HG02678 (cell line): Measurements from ENCODE around the gene HOXC12.

Source experiments
- ATAC-seq: cut with Tn5 transposase; IDR thresholded peaks from one replicate; pipeline ENCODE4 v1.9.1; 2021; ENCODE audit warnings: mild to moderate bottlenecking, moderate library complexity; ENCODE audit not compliant: unreplicated experiment

The HOXC12 gene

DNA sequence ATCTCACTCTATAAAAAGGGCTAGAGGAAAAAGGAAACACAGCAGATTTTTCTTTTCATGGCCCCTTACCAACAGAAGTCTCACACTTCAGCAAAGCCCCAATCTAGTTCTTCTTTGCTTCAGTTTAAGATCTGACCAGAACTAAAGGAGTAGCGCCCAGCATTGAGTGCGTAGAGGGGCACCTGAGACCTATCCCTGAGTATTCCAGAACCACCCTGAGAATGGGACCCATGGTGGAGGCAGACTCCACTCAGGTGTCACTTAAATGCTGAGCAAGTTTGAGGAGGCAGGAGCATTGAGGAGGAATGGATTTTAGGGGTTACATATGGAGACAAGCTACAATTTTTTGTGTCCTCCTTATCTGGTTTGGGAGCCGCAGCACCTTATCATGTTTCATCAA is 16.4 kb downstream of the HOXC12 start:
- no peak for ATAC-seq

GRCh38 chr12:53971686-53972085 is 17.0 kb downstream of the HOXC12 start:
- ATAC-seq: no peak

GRCh38 chr12:53972152-53972702 is 17.5 kb downstream of the HOXC12 start:
- no peak for ATAC-seq

DNA sequence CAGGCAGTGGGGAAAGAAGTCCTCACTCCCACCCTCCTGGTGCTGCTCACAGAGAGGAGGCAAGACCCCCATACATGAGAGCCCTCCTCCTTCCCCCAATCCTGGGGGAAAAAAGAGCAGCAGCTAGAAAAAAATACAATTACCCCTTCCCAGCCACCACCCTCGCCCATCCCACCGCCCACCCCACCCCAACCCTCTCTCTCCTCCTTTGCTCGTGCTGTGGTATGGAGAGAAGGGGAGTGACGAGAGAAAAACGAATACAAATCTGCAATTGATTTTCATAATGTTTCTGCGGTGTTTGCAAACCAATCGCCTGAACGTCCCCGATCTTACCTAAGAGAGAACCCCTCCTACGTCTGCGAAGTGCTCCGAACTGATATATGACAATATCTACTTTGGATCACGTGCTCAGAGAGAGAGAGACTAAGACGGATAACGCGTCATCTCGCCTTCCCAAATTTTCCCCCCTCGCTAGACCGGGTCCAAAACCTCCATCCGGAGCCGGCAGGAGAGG is 18.1 kb downstream of the HOXC12 start, which contains the start of gene HOXC11:
Gene HOXC11 (plus strand): TSS at position 405 of the 514 bp plus-strand sequence. CDS start 116 bp downstream, outside the sequence.
- ATAC-seq: no peak

DNA sequence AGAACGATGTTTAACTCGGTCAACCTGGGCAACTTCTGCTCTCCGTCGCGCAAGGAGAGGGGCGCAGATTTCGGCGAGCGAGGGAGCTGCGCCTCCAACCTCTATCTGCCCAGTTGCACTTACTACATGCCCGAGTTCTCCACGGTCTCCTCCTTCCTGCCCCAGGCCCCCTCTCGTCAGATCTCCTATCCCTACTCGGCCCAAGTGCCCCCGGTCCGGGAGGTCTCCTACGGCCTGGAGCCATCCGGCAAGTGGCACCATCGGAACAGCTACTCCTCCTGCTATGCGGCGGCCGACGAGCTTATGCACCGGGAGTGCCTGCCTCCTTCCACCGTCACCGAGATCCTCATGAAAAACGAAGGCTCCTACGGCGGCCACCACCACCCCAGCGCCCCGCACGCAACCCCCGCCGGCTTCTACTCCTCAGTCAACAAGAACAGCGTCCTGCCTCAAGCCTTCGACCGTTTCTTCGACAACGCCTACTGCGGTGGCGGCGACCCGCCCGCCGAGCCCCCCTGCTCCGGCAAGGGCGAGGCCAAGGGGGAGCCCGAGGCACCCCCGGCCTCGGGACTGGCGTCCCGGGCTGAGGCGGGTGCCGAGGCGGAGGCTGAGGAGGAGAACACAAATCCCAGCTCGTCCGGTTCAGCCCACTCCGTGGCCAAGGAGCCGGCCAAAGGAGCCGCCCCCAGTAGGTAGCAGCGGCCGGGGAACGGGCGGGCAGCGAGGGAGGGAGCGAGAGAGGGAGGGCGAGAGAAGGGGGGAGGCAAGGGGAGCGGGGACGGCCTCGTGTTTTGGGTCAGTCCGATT is 18.7 kb downstream of the HOXC12 start:
- ATAC-seq: no peak

DNA sequence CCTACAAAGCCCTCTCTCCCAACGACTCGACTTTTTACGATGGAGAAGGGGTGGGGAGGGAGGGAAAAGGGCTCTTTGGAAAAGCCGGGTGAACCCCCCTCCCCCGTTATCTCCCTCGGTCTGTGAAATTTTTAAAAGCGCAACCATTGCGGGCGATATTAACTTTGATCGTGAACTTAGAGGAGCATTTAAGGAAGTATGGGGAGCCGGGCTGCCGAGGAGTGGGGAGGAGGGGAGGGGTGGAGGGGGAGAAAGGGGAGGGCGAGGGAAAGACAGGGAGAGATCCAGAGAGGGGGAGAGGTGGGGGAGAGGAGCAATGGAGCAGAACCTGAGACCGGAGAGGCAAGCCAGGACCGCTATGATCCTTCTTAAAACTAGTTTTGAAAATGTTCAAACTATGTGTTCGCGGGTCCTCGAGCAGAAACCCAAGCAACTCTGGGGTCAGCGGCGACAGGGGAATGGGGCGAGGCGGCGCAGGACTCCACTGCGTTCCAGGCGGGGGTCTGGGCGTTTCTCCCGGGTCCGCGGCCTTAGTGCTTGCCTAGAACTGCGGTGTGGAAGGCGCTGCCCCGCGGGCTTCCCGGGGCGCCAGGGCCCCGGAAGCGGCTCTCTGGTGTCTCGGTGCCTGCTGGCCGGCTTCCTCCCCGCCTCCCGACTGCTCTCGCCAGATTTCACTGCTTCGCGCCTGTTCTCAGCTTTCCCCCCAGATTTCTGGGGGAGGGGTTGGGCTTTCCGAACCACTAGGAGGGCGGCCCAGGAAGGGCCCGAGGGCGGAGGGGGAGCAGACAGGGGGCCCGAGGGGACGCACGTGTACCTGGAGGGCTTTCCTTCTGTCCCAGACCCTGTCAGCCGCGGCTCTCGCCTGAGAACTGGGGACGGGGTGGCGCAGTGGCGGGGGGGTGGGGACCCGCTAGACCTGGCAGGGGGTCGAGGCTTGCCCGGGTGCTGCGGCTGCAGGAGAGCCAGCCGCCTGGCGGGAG is 19.7 kb downstream of the HOXC12 start, which contains the start of gene HOTAIR:
Gene HOTAIR (minus strand): TSS at position 871 of the 980 bp plus-strand sequence.
- no peak for ATAC-seq

- no peak for ATAC-seq
Observed at GRCh38 chr12:53975064-53975471, 20.4 kb downstream of the HOXC12 start.

DNA sequence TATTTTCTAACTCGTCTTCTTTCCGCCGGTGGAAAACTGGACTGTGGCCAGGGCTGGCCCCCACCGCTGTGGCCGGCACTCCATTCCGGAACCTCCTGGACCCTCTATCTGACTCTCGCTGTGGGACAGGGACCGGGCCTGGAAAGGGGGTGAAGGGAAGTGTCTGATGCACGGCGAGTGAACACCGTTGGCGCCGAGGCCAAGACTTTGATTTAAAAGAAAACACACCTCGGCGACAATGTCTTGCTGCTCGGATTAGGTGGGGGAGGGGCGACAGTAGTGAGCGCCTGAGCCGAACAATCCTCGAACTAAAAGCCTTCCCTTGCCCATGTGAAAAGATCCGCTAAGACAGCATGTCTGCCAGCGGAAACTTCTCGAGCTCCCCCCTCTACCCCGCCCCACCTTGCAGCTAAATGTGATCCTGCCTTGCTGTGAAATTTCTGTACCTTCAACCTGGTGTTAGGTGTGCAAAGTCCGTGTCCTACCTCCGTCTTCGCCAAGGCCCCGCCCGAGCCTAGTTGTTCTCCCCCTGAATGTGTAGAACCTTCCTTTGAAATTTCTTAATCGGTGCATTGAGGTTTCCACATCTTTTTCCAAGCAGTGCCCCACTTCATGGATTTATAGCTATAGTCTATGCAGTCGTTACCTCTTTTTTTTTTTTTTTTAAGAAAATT is 20.9 kb downstream of the HOXC12 start:
- ATAC-seq: no peak

- ATAC-seq: no peak
Observed at GRCh38 chr12:53976172-53976822, 21.6 kb downstream of the HOXC12 start.

- no peak for ATAC-seq
Observed at GRCh38 chr12:53976823-53977595, 22.3 kb downstream of the HOXC12 start.

DNA sequence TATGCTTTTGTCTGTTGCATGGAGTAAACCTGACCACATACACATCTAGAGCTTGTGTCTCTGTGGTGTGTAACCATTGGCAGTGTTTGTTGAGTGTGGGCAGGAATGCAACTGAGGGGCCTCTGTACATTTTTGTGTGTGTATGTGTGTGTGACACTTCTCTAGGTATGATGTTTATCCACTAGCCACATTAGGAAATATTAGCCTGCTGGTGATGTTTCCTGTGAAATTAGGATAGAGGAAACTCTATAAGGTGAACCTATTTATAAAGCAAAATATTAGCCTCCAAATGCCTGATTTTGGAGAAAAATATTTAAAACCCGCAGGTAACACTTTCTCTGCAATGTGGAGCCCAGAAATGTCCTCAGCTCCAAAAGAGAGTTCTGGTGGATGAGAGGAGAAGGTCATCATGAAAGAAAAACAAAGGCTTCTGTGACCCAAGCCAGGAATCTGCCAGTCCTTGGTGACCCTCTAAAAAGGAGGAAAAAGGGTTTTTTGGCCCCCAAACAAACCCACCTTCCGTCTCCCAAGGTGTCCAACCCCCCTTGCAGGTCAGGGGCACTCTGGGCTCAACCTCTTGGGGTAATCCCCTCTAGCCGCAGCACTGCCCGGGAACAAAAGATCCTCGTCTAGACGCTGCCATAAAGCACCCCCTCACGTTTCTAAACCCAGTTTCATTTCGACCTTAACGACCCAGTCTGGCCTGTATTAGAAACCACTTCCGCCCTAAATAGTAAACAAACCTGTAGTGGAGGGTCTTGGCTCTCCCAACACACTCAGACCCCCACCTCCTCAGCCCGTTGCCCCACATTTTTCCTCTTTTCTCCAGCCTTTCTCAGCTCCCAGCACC is 23.1 kb downstream of the HOXC12 start:
- no peak for ATAC-seq

DNA sequence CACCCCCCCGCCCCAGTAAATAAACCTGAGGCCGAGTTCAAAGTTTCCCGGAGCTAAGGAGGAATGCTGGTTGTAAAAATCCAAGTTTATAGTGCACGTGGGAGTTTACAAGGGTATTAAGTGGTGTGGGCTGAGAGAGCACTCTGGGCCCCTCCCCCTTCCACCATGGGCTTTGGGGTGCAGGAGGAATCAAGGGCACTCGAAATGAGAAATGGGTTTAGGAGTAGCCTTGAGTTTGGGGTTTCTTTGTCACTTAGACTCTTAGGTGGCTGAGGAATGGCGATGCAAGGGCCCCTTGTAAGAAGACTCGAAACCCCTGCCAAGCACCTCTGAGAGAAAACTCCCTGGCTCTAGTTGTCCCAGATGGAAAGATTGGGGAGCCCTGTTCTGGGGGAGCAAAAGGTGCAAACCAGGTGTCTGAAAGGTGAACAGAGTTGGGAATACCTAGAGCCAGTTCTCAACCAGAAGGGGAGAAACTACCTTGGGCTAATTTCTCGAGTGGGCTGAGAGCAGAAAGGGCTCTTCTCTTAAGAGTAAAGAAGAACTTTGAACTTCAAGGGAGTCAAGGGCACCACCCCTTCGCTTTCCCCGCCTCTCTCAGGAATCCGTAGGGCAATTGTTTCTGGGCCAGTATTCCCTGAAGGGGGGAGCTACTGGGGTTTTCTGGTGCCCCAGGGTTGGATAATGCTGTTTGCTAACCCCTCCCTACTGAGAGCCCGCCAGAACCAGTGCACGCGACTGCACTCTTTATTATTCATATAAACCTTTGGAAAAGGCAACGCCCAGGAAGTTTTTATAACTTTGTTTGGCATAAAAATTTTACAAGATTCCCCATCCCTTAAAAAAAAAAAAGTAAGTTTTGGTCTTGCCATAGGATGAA is 24.0 kb downstream of the HOXC12 start:
- no peak for ATAC-seq

- ATAC-seq: no peak
Observed at GRCh38 chr12:53980104-53980801, 25.6 kb downstream of the HOXC12 start.

GRCh38 chr12:53980802-53981496 is 26.2 kb downstream of the HOXC12 start:
- ATAC-seq: no peak

DNA sequence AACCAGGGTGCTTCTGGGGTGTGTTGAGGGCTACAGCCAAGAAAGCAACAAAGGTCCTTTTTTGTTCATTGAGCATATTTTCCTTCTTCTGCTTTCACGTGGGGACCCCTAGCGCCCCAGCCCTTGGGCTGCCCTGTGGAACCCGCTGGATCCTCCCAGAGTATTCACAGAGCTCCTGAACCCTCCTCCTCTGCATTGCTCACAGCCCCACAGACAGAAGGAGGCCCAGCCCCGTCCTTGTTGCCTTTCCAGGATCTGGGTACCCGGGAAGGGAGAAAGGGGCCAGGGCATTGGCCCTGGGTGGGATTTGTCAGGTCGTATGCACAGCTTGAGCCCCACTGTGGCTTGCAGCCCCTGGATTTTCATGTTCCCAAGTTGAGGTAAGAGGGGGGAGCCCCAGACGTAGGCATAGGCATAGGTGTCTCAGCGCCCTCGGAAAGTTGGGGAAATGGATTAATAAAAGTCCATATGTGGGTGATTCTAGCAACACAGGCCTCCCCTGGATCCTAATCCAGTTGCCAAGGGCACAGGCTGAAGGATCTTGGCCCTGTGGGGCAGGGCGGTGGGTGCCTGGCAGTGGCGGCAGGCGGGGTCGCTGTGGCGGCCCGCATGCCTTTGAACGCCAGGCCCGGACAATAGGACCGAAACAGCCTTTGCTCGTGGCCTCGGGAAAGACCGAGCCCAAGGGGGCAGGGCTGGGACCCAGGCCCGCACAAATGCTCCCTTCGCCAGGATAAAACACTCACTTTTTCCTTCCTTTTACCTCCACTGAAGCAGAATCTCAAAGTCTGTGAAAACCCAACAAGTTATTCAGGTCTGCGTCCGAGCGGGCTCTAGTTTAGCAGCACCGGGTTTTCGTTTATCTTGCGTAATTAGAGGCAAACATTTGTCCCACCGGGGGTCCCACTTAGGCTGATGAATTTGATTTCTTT is 27.2 kb downstream of the HOXC12 start:
- ATAC-seq: no peak
